ENCODE measurements around the gene TMEM74B. TPM values are rescaled to one million over a fixed set of nuclear protein-coding genes. Genes with fewer than 3 reads are reported as not detected.
"Not testable (repeated sequence)": the region's sequence is repeated elsewhere in the genome, so short reads cannot be mapped to it uniquely, and the experiment has no call there.

TMEM74B gene
- total RNA-seq, 1 donor from 2014 or later = 0.36 TPM

- Mint-ChIP-seq H3K36me3 (ENCODE audit: low read depth) (peaks cover 58% of the 10 kb centered on the region), H3K27ac (no peak overlapping the region), H3K9me3 (no peaks in the 10 kb centered on the region), H3K4me1 (ENCODE audit: low read depth) (no peaks in the 10 kb centered on the region), H3K27me3 (ENCODE audit: insufficient read depth) (no peaks in the 10 kb centered on the region), H3K4me3 (no peak overlapping the region)
- DNase-seq (ENCODE audit: low spot score) = no peak
- intact Hi-C loops (cut with micrococcal nuclease) = no loop called here
These were observed 18.8 kb downstream of the TMEM74B start for GRCh38 chr20:1165941-1166340.

DNA sequence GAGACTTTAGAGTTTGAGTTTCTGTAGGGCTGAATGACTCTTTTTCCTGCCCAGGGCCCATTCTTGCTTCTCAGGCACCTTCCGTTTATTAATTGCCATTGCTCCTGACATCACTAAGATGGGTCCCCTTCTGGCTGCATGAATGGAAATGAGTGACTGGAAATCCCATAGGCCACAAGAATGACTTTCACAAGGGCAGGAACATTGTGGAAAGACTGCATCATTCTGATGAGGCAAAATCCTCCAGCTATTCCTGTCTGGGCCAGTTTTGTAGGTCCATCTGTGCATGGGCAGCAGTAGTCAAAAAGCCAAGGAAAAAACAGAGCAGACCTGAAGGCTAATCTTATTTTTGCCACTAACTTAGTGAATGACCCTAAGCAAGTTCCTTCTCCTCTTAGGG is 19.3 kb downstream of the TMEM74B start:
- DNase-seq (ENCODE audit: low spot score) = no peak
- H3K27ac Mint-ChIP-seq = no peak overlapping the region
- no peaks in the 10 kb centered on the region for H3K9me3 Mint-ChIP-seq
- intact Hi-C loops (cut with micrococcal nuclease) = no loop called here
- H3K4me3 Mint-ChIP-seq = no peak overlapping the region
- no peaks in the 10 kb centered on the region for H3K4me1 Mint-ChIP-seq (ENCODE audit: low read depth)
- no peaks in the 10 kb centered on the region for H3K27me3 Mint-ChIP-seq (ENCODE audit: insufficient read depth)
- peaks cover 57% of the 10 kb centered on the region for H3K36me3 Mint-ChIP-seq (ENCODE audit: low read depth)

DNA sequence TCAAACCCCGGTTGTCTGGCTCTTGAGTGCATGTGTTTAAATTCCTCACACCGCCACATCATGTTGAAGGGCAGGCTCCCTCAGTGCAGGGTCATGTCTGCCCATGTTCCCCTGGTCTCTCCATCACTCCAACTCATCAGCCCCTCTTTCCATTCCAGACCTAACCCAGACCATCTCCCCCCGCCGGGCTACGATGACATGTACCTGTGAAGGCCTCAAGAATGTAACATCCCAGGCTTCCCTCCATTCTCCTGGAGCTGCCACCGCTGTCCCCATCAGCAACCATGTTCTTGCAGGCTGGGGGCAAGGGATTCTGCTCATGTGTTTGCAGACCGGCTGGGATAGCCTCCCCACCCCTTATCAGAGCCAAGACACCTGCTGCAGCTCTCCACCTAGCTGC is 19.9 kb downstream of the TMEM74B start:
- Mint-ChIP-seq H3K9me3 (no peaks in the 10 kb centered on the region), H3K36me3 (ENCODE audit: low read depth) (peaks cover 54% of the 10 kb centered on the region), H3K27me3 (ENCODE audit: insufficient read depth) (no peaks in the 10 kb centered on the region), H3K4me1 (ENCODE audit: low read depth) (no peaks in the 10 kb centered on the region), H3K27ac (no peak overlapping the region), H3K4me3 (no peak overlapping the region)
- intact Hi-C loops (cut with micrococcal nuclease) = no loop called here
- no peak for DNase-seq (ENCODE audit: low spot score)

DNA sequence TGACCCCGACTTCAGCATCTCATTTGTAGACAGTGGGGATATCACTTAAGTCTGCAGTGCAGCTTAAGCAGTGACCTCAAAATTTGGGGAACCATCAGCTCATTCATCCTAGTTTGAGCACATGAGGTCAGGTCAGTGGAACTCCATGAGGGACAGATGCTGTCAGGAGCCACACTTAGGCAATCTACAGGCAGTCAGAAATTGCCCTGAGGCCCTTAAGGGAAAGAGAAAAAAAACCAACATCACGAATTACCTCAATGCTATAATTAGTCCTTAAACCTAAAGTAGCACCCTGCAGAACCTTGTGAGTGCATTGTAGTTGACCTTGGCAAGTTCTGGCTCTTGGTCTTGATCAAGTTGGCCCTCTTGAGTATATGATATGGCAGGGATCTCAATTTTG is 21.1 kb downstream of the TMEM74B start:
- peaks cover 45% of the 10 kb centered on the region for H3K36me3 Mint-ChIP-seq (ENCODE audit: low read depth)
- H3K9me3 Mint-ChIP-seq = no peaks in the 10 kb centered on the region
- no peaks in the 10 kb centered on the region for H3K4me1 Mint-ChIP-seq (ENCODE audit: low read depth)
- H3K27me3 Mint-ChIP-seq (ENCODE audit: insufficient read depth) = no peaks in the 10 kb centered on the region
- no peak overlapping the region for H3K27ac Mint-ChIP-seq
- intact Hi-C loops (cut with micrococcal nuclease) = no loop called here
- H3K4me3 Mint-ChIP-seq = no peak overlapping the region
- no peak for DNase-seq (ENCODE audit: low spot score)

DNA sequence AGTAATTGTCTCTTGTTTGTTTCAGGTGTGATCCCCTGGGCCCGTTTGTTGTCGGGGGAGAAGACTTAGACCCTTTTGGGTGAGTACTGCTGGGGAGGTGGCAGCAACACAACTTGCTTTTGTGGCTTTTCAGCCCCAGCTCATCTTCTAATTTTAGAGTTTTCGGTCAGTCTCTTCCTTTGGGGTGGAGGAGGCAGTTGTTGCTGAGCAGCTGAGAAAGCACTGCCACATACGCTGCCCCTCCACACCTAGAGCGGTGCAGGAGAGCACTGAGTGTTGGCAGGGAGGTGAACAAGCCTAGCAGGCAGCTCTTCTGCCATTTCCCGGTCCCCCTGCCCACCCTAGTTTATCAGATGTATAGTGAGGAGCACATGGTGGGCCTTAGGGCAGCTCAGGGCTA is 21.7 kb downstream of the TMEM74B start:
- Mint-ChIP-seq H3K27ac (no peak overlapping the region), H3K9me3 (no peaks in the 10 kb centered on the region), H3K4me1 (ENCODE audit: low read depth) (no peaks in the 10 kb centered on the region), H3K27me3 (ENCODE audit: insufficient read depth) (no peaks in the 10 kb centered on the region), H3K36me3 (ENCODE audit: low read depth) (peaks cover 40% of the 10 kb centered on the region), H3K4me3 (no peak overlapping the region)
- intact Hi-C loops (cut with micrococcal nuclease) = no loop called here
- DNase-seq (ENCODE audit: low spot score) = no peak

DNA sequence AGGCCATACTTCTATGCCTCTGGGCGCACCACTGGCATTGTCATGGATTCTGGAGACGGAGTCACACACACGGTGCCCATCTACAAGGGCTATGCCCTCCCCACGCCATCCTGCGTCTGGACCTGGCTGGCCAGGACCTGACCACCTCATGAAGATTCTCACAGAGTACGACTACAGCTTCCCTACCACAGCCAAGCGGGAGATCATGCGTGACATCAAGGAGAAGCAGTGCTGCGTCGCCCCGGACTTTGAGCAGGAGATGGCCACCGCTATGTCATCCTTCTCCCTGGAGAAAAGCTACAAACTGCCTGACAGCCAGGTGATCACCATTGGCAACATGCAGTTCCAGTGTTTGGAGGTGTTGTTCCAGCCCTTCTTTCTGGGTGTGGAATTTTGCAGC is 23.8 kb downstream of the TMEM74B start:
- DNase-seq (ENCODE audit: low spot score) = no peak
- no peak overlapping the region for H3K4me3 Mint-ChIP-seq
- no peaks in the 10 kb centered on the region for H3K4me1 Mint-ChIP-seq (ENCODE audit: low read depth)
- peak overlapping the region; percentile 19 for H3K27ac Mint-ChIP-seq
- intact Hi-C loops (cut with micrococcal nuclease) = no loop called here
- H3K36me3 Mint-ChIP-seq (ENCODE audit: low read depth) = peaks cover 36% of the 10 kb centered on the region
- no peaks in the 10 kb centered on the region for H3K9me3 Mint-ChIP-seq
- H3K27me3 Mint-ChIP-seq (ENCODE audit: insufficient read depth) = no peaks in the 10 kb centered on the region

- no peak overlapping the region for H3K4me3 Mint-ChIP-seq
- no peaks in the 10 kb centered on the region for H3K27me3 Mint-ChIP-seq (ENCODE audit: insufficient read depth)
- peaks cover 37% of the 10 kb centered on the region for H3K36me3 Mint-ChIP-seq (ENCODE audit: low read depth)
- no peaks in the 10 kb centered on the region for H3K9me3 Mint-ChIP-seq
- no peak for DNase-seq (ENCODE audit: low spot score)
- no peaks in the 10 kb centered on the region for H3K4me1 Mint-ChIP-seq (ENCODE audit: low read depth)
- intact Hi-C loops (cut with micrococcal nuclease) = no loop called here
- no peak overlapping the region for H3K27ac Mint-ChIP-seq
These were observed 24.3 kb downstream of the TMEM74B start for GRCh38 chr20:1160496-1160895.

- DNase-seq (ENCODE audit: low spot score) = no peak
- H3K27me3 Mint-ChIP-seq (ENCODE audit: insufficient read depth) = no peaks in the 10 kb centered on the region
- intact Hi-C loops (cut with micrococcal nuclease) = no loop called here
- H3K9me3 Mint-ChIP-seq = no peaks in the 10 kb centered on the region
- H3K36me3 Mint-ChIP-seq (ENCODE audit: low read depth) = peaks cover 49% of the 10 kb centered on the region
- H3K4me1 Mint-ChIP-seq (ENCODE audit: low read depth) = peaks cover 22% of the 10 kb centered on the region
- H3K27ac Mint-ChIP-seq = no peak overlapping the region
- no peak overlapping the region for H3K4me3 Mint-ChIP-seq
These were observed 29.4 kb downstream of the TMEM74B start for GRCh38 chr20:1155342-1155741.

GRCh38 chr20:1154691-1155090 is 30.1 kb downstream of the TMEM74B start:
- peaks cover 27% of the 10 kb centered on the region for H3K4me1 Mint-ChIP-seq (ENCODE audit: low read depth)
- no peak overlapping the region for H3K4me3 Mint-ChIP-seq
- H3K9me3 Mint-ChIP-seq = no peaks in the 10 kb centered on the region
- H3K27me3 Mint-ChIP-seq (ENCODE audit: insufficient read depth) = no peaks in the 10 kb centered on the region
- H3K36me3 Mint-ChIP-seq (ENCODE audit: low read depth) = peaks cover 49% of the 10 kb centered on the region
- H3K27ac Mint-ChIP-seq = no peak overlapping the region
- DNase-seq (ENCODE audit: low spot score) = no peak
- intact Hi-C loops (cut with micrococcal nuclease) = no loop called here

DNA sequence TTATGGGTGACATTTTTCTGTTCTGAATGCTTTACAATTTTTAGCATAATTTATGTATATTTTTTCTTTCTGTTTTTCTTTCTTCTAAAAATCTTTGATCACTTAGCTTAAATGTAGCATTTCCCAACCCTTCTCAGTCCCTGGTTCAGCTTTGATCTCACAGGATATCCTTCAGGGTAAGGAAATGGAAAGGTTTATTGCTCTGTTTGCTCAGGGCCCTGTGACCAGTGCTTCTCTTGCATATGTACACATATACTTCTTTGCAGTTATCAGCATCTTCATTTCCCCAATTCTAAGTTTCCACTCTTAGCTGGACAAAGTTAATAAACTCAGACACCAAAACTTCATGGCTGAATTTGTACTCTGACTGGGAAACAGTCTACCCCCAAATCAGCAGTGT is 30.6 kb downstream of the TMEM74B start:
- H3K27ac Mint-ChIP-seq = no peak overlapping the region
- no peaks in the 10 kb centered on the region for H3K27me3 Mint-ChIP-seq (ENCODE audit: insufficient read depth)
- peaks cover 51% of the 10 kb centered on the region for H3K36me3 Mint-ChIP-seq (ENCODE audit: low read depth)
- H3K9me3 Mint-ChIP-seq = no peaks in the 10 kb centered on the region
- peaks cover 27% of the 10 kb centered on the region for H3K4me1 Mint-ChIP-seq (ENCODE audit: low read depth)
- H3K4me3 Mint-ChIP-seq = no peak overlapping the region
- DNase-seq (ENCODE audit: low spot score) = no peak
- intact Hi-C loops (cut with micrococcal nuclease) = no loop called here

DNA sequence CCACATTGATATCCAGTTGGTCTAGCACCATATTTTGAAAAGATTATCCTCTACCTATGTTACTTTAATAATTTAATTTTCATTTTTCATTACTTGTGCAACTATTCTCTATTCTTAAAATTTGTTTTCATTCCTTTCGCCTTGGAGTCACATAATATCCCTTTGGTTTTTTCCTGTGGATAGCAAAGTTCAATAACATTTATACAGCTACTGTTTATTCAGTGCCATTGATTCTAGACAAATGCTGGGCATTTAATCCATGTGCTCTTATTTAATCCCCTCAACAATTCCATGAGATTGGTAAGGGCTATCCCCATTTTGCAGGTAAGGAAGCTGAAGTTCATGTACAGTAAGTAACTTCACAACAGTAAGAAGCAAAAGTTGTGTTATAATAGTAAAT is 33.8 kb downstream of the TMEM74B start:
- H3K27me3 Mint-ChIP-seq (ENCODE audit: insufficient read depth) = no peaks in the 10 kb centered on the region
- H3K9me3 Mint-ChIP-seq = no peaks in the 10 kb centered on the region
- H3K36me3 Mint-ChIP-seq (ENCODE audit: low read depth) = peaks cover 53% of the 10 kb centered on the region
- peaks cover 27% of the 10 kb centered on the region for H3K4me1 Mint-ChIP-seq (ENCODE audit: low read depth)
- intact Hi-C loops (cut with micrococcal nuclease) = loop anchor here (2.0 kb wide), 1 partner anchor 32 kb away; the partner anchor contains the start of gene PSMF1
- no peak for DNase-seq (ENCODE audit: low spot score)
- no peak overlapping the region for H3K4me3 Mint-ChIP-seq
- H3K27ac Mint-ChIP-seq = no peak overlapping the region

DNA sequence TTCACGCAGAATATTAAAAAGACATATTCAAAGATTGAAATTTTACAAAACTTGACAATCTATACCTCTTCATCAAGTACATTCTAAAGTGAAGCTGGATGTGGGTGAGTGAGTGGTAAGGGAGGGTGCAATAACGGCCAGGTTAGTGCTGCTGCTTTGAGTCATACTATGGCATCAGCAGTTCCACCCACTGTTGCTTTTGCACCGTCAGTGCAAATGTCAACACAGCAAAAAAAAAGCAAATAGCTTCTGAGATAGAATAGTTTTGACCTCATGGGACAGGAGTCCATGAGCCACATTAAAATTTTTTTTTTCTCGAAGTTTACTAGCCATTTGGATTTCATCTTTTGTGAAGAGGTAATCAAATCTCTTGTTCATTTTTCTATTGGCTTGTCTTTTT is 34.6 kb downstream of the TMEM74B start:
- no peak for DNase-seq (ENCODE audit: low spot score)
- peaks cover 27% of the 10 kb centered on the region for H3K4me1 Mint-ChIP-seq (ENCODE audit: low read depth)
- no peaks in the 10 kb centered on the region for H3K27me3 Mint-ChIP-seq (ENCODE audit: insufficient read depth)
- peaks cover 48% of the 10 kb centered on the region for H3K36me3 Mint-ChIP-seq (ENCODE audit: low read depth)
- no peak overlapping the region for H3K4me3 Mint-ChIP-seq
- no peaks in the 10 kb centered on the region for H3K9me3 Mint-ChIP-seq
- intact Hi-C loops (cut with micrococcal nuclease) = loop anchor here (2.0 kb wide), 1 partner anchor 31 kb away; the partner anchor contains the start of gene PSMF1
- no peak overlapping the region for H3K27ac Mint-ChIP-seq

DNA sequence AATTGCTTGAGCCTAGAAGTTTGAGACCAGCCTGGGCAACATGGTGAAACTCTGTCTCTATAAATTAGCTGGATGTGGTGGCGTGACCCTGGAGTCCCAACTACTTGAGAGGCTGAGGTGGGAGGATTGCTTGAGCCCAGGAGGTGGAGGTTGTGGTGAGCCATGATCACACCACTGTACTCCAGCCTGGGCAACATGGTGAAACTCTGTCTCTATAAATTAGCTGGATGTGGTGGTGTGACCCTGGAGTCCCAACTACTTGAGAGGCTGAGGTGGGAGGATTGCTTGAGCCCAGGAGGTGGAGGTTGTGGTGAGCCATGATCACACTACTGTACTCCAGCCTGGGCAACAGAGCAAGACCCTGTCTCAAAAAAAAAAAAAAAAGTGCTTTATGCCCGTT is 35.0 kb downstream of the TMEM74B start:
- peak overlapping the region; percentile 31 for H3K27ac Mint-ChIP-seq
- not testable (repeated sequence) for H3K4me3 Mint-ChIP-seq; H3K9me3 Mint-ChIP-seq; DNase-seq (ENCODE audit: low spot score); H3K27me3 Mint-ChIP-seq (ENCODE audit: insufficient read depth)
- H3K36me3 Mint-ChIP-seq (ENCODE audit: low read depth) = peaks cover 45% of the 10 kb centered on the region
- intact Hi-C loops (cut with micrococcal nuclease) = loop anchor here (2.0 kb wide), 1 partner anchor 31 kb away; the partner anchor contains the start of gene PSMF1
- peaks cover 27% of the 10 kb centered on the region for H3K4me1 Mint-ChIP-seq (ENCODE audit: low read depth)

DNA sequence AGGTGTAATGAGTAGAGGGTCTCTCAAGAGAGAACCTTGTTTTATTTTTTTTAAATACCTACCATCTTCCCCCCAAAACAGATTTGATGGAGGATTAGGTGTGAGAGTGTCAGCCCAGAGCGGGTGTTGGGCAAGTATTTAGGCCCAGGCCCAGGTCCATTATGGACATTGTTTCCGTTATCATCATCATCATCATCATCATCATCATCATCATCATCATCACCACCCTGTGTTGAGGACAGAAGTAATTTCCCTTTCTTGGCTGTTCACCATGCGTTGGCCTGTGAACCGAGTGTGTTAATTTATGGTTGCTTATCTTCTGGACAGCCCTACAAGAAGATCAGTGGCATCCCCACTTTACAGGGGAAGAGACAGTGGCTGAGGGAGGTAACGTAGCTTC is 37.8 kb downstream of the TMEM74B start:
- Mint-ChIP-seq H3K27me3 (ENCODE audit: insufficient read depth) (no peaks in the 10 kb centered on the region), H3K4me3 (no peak overlapping the region), H3K9me3 (no peaks in the 10 kb centered on the region), H3K4me1 (ENCODE audit: low read depth) (peaks cover 21% of the 10 kb centered on the region), H3K36me3 (ENCODE audit: low read depth) (peaks cover 42% of the 10 kb centered on the region), H3K27ac (no peak overlapping the region)
- no peak for DNase-seq (ENCODE audit: low spot score)
- intact Hi-C loops (cut with micrococcal nuclease) = no loop called here
